ENCODE results near the gene MAPT. TPM values are rescaled to one million over a fixed set of nuclear protein-coding genes. Genes with fewer than 3 reads are reported as not detected.

MAPT gene
- total RNA-seq, 2 experiments from 2014 or later = 1.3 to 1.4 TPM

- no peaks in the 10 kb centered on the region for H3K9me3 Mint-ChIP-seq
- no peaks in the 10 kb centered on the region for H3K27me3 Mint-ChIP-seq
- DNase-seq (no peak), ATAC-seq (no peak)
- intact Hi-C loops (cut with micrococcal nuclease) = no loop called here
- no peak overlapping the region for H3K27ac Mint-ChIP-seq
- H3K36me3 Mint-ChIP-seq (ENCODE audit: low read depth) = no peaks in the 10 kb centered on the region
- CTCF ChIA-PET = no interaction called here
- POLR2A ChIA-PET = no interaction called here
- H3K4me3 Mint-ChIP-seq = no peak overlapping the region
- TF ChIP-seq CTCF (IDR thresholded peaks at IDR 0.05) = no peak
- no peaks in the 10 kb centered on the region for H3K4me1 Mint-ChIP-seq (ENCODE audit: low read depth)
These were observed 102.8 kb downstream of the MAPT start for GRCh38 chr17:45997166-45997565.

- CTCF ChIA-PET = interaction anchor here (1.2 kb wide), 1 partner anchor 216 kb away, joined by 3 read pairs; no protein-coding TSS in a partner anchor
- no peak for DNase-seq
These were observed 103.3 kb downstream of the MAPT start for GRCh38 chr17:45997624-45998023.

GRCh38 chr17:45998987-45999899, 104.9 kb downstream of the MAPT start, which contains the start of gene STH:
STH (plus strand) TSS chr17:45999250; CDS start chr17:45999280, 30 bp downstream.
- no peaks in the 10 kb centered on the region for H3K27me3 Mint-ChIP-seq
- H3K36me3 Mint-ChIP-seq (ENCODE audit: low read depth) = no peaks in the 10 kb centered on the region
- intact Hi-C loops (cut with micrococcal nuclease) = no loop called here
- H3K9me3 Mint-ChIP-seq = no peaks in the 10 kb centered on the region
- ATAC-seq (no peak), DNase-seq (no peak)
- no peak for TF ChIP-seq CTCF (IDR thresholded peaks at IDR 0.05)
- H3K27ac Mint-ChIP-seq = no peak within 1 kb of the TSS
- CTCF ChIA-PET = interaction anchor here (1.2 to 6.2 kb wide), 2 partner anchors 213 to 214 kb away, joined by 3 to 46 read pairs; no protein-coding TSS in a partner anchor
- POLR2A ChIA-PET = no interaction called here
- H3K4me1 Mint-ChIP-seq (ENCODE audit: low read depth) = no peaks in the 10 kb centered on the region
- no peak within 1 kb of the TSS for H3K4me3 Mint-ChIP-seq

More at GRCh38 chr17:45997624-45998023, 103.3 kb downstream of the MAPT start:
- H3K4me3 Mint-ChIP-seq = no peak overlapping the region
- H3K9me3 Mint-ChIP-seq = no peaks in the 10 kb centered on the region
- intact Hi-C loops (cut with micrococcal nuclease) = no loop called here
- POLR2A ChIA-PET = no interaction called here
- ATAC-seq = no peak
- H3K27ac Mint-ChIP-seq = no peak overlapping the region
- H3K36me3 Mint-ChIP-seq (ENCODE audit: low read depth) = no peaks in the 10 kb centered on the region
- no peaks in the 10 kb centered on the region for H3K27me3 Mint-ChIP-seq
- no peaks in the 10 kb centered on the region for H3K4me1 Mint-ChIP-seq (ENCODE audit: low read depth)
- TF ChIP-seq CTCF (IDR thresholded peaks at IDR 0.05) = no peak

GRCh38 chr17:45999900-46000290, 105.5 kb downstream of the MAPT start:
- intact Hi-C loops (cut with micrococcal nuclease) = loop anchor here (10.0 kb wide), 1 partner anchor 285 kb away; no protein-coding TSS in a partner anchor
- H3K36me3 Mint-ChIP-seq (ENCODE audit: low read depth) = no peaks in the 10 kb centered on the region
- no peak for DNase-seq
- no peak overlapping the region for H3K27ac Mint-ChIP-seq
- ChIA-PET CTCF (interaction anchor here (1.1 to 6.2 kb wide), 2 partner anchors 44 to 212 kb away, joined by 4 to 46 read pairs; no protein-coding TSS in a partner anchor), POLR2A (no interaction called here)
- H3K4me1 Mint-ChIP-seq (ENCODE audit: low read depth) = no peaks in the 10 kb centered on the region
- H3K4me3 Mint-ChIP-seq = no peak overlapping the region
- ATAC-seq = no peak
- TF ChIP-seq CTCF (IDR thresholded peaks at IDR 0.05) = no peak
- H3K27me3 Mint-ChIP-seq = no peaks in the 10 kb centered on the region
- no peaks in the 10 kb centered on the region for H3K9me3 Mint-ChIP-seq

- no peaks in the 10 kb centered on the region for H3K9me3 Mint-ChIP-seq
- ChIA-PET POLR2A (no interaction called here), CTCF (interaction anchor here (0.9 to 6.2 kb wide), 3 partner anchors 44 to 286 kb away, joined by 3 to 46 read pairs (median 4); no protein-coding TSS in a partner anchor)
- TF ChIP-seq CTCF (IDR thresholded peaks at IDR 0.05) = no peak
- H3K27ac Mint-ChIP-seq = no peak overlapping the region
- no peaks in the 10 kb centered on the region for H3K4me1 Mint-ChIP-seq (ENCODE audit: low read depth)
- H3K36me3 Mint-ChIP-seq (ENCODE audit: low read depth) = no peaks in the 10 kb centered on the region
- intact Hi-C loops (cut with micrococcal nuclease) = loop anchor here (10.0 kb wide), 1 partner anchor 285 kb away; no protein-coding TSS in a partner anchor
- ATAC-seq = no peak
- DNase-seq = no peak
- no peak overlapping the region for H3K4me3 Mint-ChIP-seq
- H3K27me3 Mint-ChIP-seq = no peaks in the 10 kb centered on the region
These were observed 105.9 kb downstream of the MAPT start for GRCh38 chr17:46000292-46000691.

Measured in activated CD8-positive, alpha-beta T cell treated with anti-CD3 and anti-CD28 coated beads for 36 hours (primary cell).